Measurements from ENCODE around the gene TMEM108. TPM values are rescaled to one million over a fixed set of nuclear protein-coding genes. Genes with fewer than 3 reads are reported as not detected.

The TMEM108 gene
- total RNA-seq, 1 donor from 2014 or later, result 2.4 TPM

DNA sequence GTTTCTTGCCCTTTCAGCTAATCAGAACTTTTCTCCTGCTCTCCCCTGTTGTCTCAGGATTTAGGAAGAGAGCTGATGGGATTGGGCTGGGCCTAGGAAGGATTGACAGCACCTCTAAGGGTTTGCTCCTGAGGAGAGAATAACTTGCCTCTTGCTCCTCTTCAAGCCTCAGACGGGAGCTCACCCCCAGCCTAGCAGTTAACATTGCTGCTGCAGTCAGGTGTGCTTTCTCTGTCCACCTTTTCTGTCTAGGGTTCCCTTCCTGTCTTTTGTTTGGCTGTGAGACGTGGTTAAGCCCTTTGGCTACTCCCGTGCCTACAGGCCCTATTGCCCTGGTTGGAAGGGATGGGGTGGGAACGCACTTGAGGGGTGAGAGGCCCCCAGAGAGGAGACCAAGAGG lies 20.1 kb downstream of the TMEM108 start:
- intact Hi-C loops (cut with micrococcal nuclease), result no loop called here
- no peak for DNase-seq
- Histone ChIP-seq H3K27ac (replicated peaks) (no peak overlapping the region), H3K27me3 (ENCODE audit: low read depth) (peaks cover 8% of the 10 kb centered on the region), H3K36me3 (no peaks in the 10 kb centered on the region), H3K4me1 (no peaks in the 10 kb centered on the region), H3K4me3 (no peak overlapping the region), H3K9me3 (replicated peaks) (no peaks in the 10 kb centered on the region)
- TF ChIP-seq, protein P1, sequence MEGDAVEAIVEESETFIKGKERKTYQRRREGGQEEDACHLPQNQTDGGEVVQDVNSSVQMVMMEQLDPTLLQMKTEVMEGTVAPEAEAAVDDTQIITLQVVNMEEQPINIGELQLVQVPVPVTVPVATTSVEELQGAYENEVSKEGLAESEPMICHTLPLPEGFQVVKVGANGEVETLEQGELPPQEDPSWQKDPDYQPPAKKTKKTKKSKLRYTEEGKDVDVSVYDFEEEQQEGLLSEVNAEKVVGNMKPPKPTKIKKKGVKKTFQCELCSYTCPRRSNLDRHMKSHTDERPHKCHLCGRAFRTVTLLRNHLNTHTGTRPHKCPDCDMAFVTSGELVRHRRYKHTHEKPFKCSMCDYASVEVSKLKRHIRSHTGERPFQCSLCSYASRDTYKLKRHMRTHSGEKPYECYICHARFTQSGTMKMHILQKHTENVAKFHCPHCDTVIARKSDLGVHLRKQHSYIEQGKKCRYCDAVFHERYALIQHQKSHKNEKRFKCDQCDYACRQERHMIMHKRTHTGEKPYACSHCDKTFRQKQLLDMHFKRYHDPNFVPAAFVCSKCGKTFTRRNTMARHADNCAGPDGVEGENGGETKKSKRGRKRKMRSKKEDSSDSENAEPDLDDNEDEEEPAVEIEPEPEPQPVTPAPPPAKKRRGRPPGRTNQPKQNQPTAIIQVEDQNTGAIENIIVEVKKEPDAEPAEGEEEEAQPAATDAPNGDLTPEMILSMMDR (IDR thresholded peaks at IDR 0.05; ENCODE audit: borderline replicate concordance), result no peak

DNA sequence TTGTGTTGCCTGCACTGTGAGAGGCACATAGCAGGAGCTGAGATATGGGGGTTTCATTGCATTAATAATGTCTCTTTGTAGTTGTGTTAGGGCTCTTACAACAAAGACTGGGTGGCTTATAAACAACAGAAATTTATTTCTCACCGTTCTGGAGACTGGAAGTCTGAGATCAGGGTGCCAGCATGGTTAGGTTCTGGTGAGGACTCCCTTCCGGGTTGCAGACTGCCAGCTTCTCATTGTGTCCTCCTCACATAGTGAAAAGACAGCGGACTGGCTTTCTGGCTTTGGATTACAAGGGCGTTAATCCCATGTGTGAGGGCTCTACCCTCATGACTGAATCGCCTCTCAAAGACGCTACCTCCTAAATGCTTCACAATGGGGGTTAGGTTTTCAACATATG lies 20.6 kb downstream of the TMEM108 start:
- intact Hi-C loops (cut with micrococcal nuclease), result no loop called here
- Histone ChIP-seq H3K27ac (replicated peaks) (no peak overlapping the region), H3K27me3 (ENCODE audit: low read depth) (peaks cover 8% of the 10 kb centered on the region), H3K4me3 (no peak overlapping the region), H3K9me3 (replicated peaks) (no peaks in the 10 kb centered on the region), H3K4me1 (no peaks in the 10 kb centered on the region), H3K36me3 (no peaks in the 10 kb centered on the region)
- TF ChIP-seq, protein P1 (IDR thresholded peaks at IDR 0.05; ENCODE audit: borderline replicate concordance), result no peak
- no peak for DNase-seq

DNA sequence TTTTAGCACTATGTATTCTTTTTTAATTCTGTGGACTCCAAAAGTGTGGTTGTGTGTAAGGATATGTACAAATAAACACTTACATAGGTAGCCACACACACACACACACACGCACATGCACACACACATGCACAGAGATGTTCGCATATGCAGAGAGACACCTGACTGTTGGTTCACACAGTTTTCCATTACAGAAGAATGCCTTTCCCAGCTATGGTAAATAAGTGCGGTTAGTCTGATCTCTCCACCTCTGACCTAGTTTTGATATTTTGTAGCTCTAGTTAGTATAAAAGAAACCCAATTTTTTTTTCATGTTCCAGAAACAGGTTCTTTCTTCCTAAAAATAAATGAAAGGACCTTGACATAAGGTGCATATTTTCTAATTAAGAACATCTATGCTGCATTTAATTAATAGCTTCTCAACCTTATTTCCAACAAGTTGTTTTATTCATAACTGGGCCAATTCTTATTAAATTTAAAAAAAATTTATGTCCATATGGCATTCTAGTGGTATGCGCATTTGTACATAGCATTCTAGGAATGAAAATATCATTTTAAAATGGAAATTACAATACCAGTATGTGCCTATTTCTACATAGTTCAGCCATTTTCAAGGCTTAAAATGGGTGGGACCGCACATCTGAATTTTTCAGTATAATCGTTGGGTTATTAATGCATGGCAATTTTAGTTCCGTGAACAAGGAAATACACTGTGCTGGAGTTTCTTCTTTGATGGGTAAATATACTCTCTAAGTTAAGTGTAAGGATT lies 27.2 kb downstream of the TMEM108 start:
- no peaks in the 10 kb centered on the region for H3K9me3 ChIP-seq (replicated peaks)
- H3K36me3 ChIP-seq, result no peaks in the 10 kb centered on the region
- peaks cover 8% of the 10 kb centered on the region for H3K27me3 ChIP-seq (ENCODE audit: low read depth)
- TF ChIP-seq, protein P1 (IDR thresholded peaks at IDR 0.05; ENCODE audit: borderline replicate concordance), result no peak
- intact Hi-C loops (cut with micrococcal nuclease), result no loop called here
- H3K4me3 ChIP-seq, result no peak overlapping the region
- no peak overlapping the region for H3K27ac ChIP-seq (replicated peaks)
- no peak for DNase-seq
- H3K4me1 ChIP-seq, result no peaks in the 10 kb centered on the region

DNA sequence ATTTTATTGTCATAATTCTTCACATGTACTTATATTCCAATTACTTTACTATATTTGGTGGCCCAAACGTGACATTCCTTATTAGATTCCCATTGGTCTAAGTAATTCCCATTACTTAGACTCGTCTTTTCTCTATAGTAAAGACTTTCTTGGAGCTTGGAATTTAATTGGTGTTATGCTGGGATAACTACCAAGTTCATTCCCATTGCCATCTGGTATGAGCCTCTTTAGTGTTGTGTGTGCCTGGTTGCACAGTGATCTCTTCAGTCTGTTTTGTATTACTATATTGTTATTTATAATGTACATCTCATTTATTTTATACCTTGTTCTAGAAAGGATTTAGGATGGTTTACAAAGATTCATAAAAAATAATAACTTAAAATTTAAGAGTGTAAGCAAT lies 27.8 kb downstream of the TMEM108 start:
- H3K4me3 ChIP-seq, result no peak overlapping the region
- no peak overlapping the region for H3K27ac ChIP-seq (replicated peaks)
- intact Hi-C loops (cut with micrococcal nuclease), result no loop called here
- peaks cover 8% of the 10 kb centered on the region for H3K27me3 ChIP-seq (ENCODE audit: low read depth)
- no peaks in the 10 kb centered on the region for H3K36me3 ChIP-seq
- H3K9me3 ChIP-seq (replicated peaks), result no peaks in the 10 kb centered on the region
- no peaks in the 10 kb centered on the region for H3K4me1 ChIP-seq
- no peak for DNase-seq
- TF ChIP-seq, protein P1 (IDR thresholded peaks at IDR 0.05; ENCODE audit: borderline replicate concordance), result no peak

DNA sequence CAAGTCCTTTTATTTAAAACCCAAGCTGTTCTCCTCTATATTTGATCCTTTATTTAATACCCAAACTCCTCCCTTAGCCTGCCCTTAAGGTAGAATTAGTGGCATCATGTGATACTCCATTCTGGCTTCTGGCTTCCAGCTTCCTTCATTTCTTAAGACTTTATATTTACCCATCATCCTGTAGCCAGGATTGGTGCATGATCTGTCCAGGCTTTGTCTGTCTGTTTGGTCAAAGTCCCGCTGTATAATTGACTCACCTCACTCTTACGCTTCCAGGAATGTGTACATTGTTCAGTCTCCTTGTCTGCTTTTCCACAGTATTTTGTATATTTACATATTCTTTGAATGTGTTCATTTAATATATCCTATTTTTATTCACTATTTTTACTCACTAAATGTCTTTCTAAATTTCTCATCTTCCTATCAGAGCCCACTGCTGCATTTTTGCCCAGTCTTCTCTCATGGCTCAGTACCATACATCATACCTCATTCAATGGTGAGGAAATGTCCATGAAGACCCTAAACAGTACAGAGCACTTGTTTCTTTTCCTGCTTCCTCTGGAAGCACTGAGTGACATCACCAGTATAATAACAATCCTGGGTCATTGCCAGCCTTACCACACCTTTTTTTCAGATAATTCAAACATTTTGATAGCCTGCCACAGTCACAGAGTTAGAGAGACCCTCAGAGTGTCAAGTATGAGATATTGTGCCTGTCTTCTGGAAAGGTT lies 31.5 kb downstream of the TMEM108 start:
- intact Hi-C loops (cut with micrococcal nuclease), result no loop called here
- DNase-seq, result no peak
- Histone ChIP-seq H3K9me3 (replicated peaks) (peaks cover 4% of the 10 kb centered on the region), H3K4me1 (no peaks in the 10 kb centered on the region), H3K36me3 (no peaks in the 10 kb centered on the region), H3K27me3 (ENCODE audit: low read depth) (no peaks in the 10 kb centered on the region), H3K27ac (replicated peaks) (no peak overlapping the region), H3K4me3 (no peak overlapping the region)
- TF ChIP-seq, protein P1 (IDR thresholded peaks at IDR 0.05; ENCODE audit: borderline replicate concordance), result no peak

All from left ventricle myocardium inferior (tissue), 1 donor.